GM19395 (cell line): ENCODE results near the gene C2CD4C.
"Not testable (repeated sequence)": the region's sequence is repeated elsewhere in the genome, so short reads cannot be mapped to it uniquely, and the experiment has no call there.

Experiments used
- ATAC-seq: cut with Tn5 transposase; IDR thresholded peaks from one replicate; pipeline ENCODE4 v1.9.1; 2021; ENCODE audit warnings: mild to moderate bottlenecking, moderate library complexity; ENCODE audit not compliant: unreplicated experiment

C2CD4C gene, protein sequence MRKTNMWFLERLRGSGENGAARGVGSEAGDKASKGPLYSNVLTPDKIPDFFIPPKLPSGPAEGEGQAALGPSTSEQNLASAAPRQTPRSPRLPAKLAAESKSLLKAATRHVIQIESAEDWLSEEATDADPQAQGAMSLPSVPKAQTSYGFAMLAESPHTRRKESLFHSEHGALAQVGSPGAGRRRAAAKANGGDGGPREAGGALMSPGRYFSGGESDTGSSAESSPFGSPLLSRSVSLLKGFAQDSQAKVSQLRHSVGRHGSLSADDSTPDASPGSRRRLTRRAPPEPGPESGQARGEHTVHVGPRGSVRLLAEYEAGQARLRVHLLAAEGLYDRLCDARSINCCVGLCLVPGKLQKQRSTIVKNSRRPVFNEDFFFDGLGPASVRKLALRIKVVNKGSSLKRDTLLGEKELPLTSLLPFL

GRCh38 chr19:408902-409515 lies at the start of gene C2CD4C:
Gene C2CD4C (minus strand): TSS chr19:409147. CDS start chr19:408361, 786 bp downstream.
- no peak for ATAC-seq

- ATAC-seq = no peak
Measured at GRCh38 chr19:458091-459042, 49.4 kb upstream of the C2CD4C start.

DNA sequence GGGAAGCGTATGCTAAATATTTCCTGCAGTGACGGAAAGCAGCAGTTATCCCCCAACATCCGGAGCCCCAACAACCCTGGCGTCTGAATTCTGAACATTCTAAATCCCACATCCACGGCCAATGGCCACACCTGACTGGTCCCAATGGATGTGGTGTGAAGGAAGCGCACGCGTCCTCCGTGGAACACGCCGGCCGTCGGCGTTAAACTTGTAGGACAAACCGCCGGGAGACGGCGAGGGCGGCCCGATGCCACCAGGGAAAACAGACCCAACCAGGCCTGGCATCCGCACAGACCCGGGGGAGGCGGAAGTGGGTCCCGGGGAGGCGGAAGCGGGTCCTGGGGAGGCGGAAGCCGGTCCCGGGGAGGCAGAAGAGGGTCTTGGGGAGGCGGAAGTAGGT lies 48.7 kb upstream of the C2CD4C start:
- ATAC-seq = no peak

GRCh38 chr19:456547-457110 lies 47.7 kb upstream of the C2CD4C start:
- no peak for ATAC-seq

DNA sequence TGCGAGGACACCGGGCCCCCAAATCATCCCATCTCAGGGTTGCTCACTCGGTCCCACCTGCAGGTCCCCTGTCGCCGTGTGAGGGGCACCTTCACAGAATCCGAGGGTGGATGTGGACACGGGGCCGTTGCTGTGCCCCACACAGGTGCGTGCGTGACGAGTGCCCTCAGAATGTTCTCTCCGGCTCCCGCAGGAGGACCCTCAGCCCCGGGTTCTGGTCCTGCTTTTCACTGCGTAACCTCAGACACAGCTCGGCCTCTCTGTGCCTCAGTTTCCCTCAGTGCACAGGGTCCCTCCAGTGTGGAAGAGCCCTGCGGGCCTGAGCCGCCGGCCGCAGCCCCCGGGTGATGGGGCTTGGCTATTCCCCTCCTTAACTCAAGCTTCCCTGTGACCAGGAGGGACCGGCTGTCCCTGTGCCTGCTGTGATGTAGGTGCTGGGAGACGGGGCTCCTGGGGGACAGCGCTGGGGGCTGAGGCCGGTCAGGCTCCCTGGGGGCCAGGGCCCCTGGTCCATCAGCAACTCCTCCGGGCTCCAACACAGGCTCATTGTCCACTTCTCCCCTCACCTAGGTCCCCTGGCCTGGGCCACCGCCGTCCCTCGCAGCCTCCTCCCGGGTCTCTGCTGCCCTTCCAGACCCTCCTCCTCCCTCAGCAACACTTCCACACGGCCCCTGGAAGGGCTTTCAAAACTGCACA lies 47.1 kb upstream of the C2CD4C start:
- no peak for ATAC-seq

DNA sequence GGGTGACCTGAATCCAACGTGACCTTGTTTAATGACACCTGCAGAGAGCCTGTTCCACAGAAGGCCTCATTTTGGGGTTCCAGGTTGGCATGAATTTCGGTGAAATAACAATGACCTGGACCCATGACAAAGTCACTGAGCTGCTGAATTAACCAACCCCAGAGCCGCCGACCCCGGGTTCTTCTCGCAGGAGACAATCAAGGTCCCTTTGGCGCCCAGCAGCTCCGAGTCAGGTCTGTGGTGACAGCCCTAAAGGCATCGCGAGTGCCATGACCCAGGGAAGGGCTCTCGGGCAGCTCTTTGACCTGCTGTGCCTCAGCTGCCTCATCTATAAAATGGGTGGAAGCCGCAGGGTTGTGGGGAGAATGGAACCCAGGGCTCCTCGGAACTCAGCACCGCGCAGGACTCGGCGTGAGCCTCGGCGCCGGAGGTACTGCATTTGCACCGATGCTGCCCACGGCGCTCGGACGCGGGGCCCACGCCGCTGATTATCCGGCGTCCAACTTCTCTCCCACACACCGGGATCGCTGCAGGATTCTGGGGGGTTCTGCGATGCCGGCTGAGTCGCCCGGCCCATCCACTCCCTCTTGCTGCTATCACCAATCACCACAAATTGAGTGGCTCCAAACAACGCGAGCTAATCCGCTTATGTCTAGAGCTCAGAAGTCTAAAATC lies 46.2 kb upstream of the C2CD4C start:
- no peak for ATAC-seq

- no peak for ATAC-seq
Measured at GRCh38 chr19:453606-454005, 44.7 kb upstream of the C2CD4C start.

DNA sequence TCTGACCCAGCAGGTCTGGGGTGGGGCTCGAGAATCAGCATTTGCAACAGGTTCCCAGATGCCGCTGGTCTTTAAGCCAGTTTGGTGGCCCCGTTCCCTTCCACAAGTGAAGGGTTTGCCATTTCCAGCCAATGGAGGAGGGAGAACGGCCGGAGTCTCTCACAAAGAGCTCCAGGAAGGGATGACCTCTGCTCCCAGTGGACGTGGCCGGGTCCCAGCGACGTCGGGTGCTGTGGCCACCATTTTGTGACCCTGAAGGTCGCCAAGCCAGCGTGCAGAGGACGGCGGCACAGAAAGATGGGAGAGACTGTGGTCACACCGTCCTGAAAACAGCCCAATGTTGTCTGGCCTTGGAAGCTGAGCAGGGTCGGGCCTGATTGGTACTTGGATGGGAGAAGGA lies 43.9 kb upstream of the C2CD4C start:
- no peak for ATAC-seq

DNA sequence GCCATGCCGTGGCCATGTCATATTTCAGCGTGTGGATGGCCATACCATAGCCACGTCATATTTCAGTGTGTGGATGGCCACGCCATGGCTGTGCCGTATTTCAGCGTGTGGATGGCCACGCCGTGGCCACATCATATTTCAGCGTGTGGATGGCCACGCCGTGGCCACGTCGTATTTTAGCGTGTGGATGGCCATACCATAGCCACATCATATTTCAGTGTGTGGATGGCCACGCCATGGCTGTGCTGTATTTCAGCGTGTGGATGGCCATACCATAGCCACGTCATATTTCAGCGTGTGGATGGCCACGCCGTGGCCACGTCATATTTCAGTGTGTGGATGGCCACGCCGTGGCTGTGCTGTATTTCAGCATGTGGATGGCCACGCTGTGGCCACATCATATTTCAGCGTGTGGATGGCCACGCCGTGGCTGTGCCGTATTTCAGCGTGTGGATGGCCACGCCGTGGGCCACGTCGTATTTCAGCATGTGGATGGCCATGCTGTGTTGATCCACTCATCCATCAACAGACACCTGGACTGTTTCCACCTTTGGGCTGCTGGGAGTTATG lies 42.0 kb upstream of the C2CD4C start:
- ATAC-seq = not testable (repeated sequence)

DNA sequence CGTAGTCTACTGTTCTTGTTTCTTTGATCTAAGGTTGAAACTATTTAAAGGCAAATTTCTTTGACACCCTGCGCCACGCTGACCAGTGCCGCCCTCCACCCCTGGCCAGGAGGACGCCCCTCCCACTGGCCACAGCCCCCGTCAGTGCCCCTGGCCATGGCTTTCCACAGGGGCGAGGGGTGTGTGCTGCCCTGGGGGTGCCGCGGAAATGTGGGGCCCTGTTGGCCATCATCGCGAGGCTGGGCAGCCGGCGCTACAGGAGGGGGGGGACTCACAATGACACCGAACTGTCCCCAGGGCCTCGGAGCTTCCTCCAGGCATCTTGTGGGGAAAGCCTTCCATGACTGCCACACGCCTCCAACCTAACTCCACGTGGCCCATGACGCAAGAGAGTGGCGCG lies 41.0 kb upstream of the C2CD4C start:
- no peak for ATAC-seq

GRCh38 chr19:447816-448560 lies 39.0 kb upstream of the C2CD4C start:
- no peak for ATAC-seq

- no peak for ATAC-seq
Measured at GRCh38 chr19:447064-447426, 38.1 kb upstream of the C2CD4C start.

DNA sequence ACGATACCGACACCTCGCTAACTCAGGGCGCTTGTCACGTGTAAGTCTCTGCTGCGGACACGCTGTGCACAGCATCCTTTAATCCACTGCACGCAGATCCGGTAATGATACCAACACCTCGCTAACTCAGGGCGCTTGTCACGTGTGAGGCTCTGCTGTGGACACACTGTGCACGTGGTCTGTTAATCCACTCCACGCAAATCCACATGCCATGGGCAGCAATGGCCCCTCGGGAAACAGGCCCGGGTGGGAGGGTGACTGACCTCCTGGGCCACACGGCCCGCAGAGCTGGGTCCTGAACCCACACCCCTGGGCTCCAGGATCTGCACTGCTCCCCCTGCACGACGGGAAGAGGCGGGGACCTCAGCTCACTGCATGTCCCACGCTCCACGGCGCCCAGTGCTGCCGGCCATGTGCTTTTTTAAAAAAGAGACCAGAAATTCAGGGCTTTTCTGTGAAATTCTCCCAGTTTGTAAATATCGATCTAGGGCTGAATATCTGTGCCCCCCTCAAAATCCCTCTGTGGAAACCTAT lies 35.8 kb upstream of the C2CD4C start:
- ATAC-seq = no peak

- ATAC-seq = no peak
Measured at GRCh38 chr19:443005-443404, 34.1 kb upstream of the C2CD4C start.

- no peak for ATAC-seq
Measured at GRCh38 chr19:442085-442484, 33.1 kb upstream of the C2CD4C start.

DNA sequence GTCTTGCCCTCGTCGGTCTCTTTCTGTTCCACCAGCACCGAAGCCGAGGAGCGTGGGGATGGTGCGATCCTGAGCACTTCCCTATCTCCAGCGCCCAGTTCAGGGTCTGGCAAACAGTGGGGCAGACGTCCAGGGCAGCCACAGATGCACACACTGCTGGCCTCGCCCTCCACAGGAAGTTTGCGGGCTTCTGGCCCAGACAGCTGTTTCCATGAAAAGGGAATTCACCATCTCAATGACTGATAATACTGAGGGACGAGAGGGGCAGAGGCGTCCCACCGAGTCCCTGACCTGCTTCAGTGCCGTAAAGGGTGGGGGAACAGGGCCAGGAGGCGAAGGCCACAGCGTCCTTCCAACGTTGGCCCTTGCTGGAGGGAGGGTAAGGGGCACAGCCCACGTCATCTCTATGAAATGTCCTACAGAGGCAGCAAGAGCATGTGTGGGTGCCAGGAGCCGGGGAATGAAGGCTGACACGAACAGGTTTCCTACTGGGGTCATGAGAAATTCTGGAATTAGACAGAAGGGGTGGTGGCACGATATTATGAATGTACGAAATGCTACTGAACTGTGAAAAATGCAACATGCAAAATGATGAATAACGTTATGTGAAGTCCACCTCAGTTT lies 32.4 kb upstream of the C2CD4C start:
- no peak for ATAC-seq

GRCh38 chr19:440391-441212 lies 31.7 kb upstream of the C2CD4C start:
- no peak for ATAC-seq
